HepG2 (cell line): ENCODE measurements around the gene CTF1. TPM values are rescaled to one million over a fixed set of nuclear protein-coding genes. Genes with fewer than 3 reads are reported as not detected.
A peak's percentile ranks its signal among the peaks of the same experiment; 100 is the strongest.

Experiments used
- DRAP1 ChIP-seq: IDR thresholded peaks from 2 replicates; pipeline ENCODE4 v1.6.1; 2016; ENCODE audit warnings: missing genetic modification reagents, missing compliant biosample characterization
- ELK4 ChIP-seq: sonication (generic); formaldehyde crosslinking; IDR thresholded peaks from 2 replicates; pipeline ENCODE4 v1.9.0; 2021; ENCODE audit warnings: missing genetic modification reagents, borderline replicate concordance
- GABPA ChIP-seq, 2 experiments: IDR thresholded peaks; 2 replicates each; pipeline ENCODE4 v1.6.1; 2011 to 2016; ENCODE audit warnings: low read depth in 2 of 2, low read length in 1 of 2, missing biosample characterization in 1 of 2, missing genetic modification characterization in 1 of 2
- GMEB2 ChIP-seq: IDR thresholded peaks from 2 replicates; pipeline ENCODE4 v1.6.1; 2016; ENCODE audit warnings: missing biosample characterization, missing genetic modification reagents, low read depth
- HINFP ChIP-seq: sonication (generic); formaldehyde crosslinking; IDR thresholded peaks from 2 replicates; pipeline ENCODE4 v1.4.0; 2020; ENCODE audit warnings: low read depth, mild to moderate bottlenecking, missing genetic modification reagents
- HNF1B ChIP-seq: sonication (generic); formaldehyde crosslinking; IDR thresholded peaks from 2 replicates; pipeline ENCODE4 v1.5.1; 2020; ENCODE audit warnings: mild to moderate bottlenecking, moderate library complexity, missing genetic modification reagents
- JUN ChIP-seq: sonication (generic); formaldehyde crosslinking; IDR thresholded peaks from 2 replicates; pipeline ENCODE4 v1.4.0; 2020; ENCODE audit warnings: mild to moderate bottlenecking, missing genetic modification reagents
- KMT2A ChIP-seq: sonication (generic); formaldehyde crosslinking; IDR thresholded peaks from 2 replicates; pipeline ENCODE4 v1.4.0; 2020; ENCODE audit warnings: missing genetic modification reagents
- MATR3 ChIP-seq: sonication (generic); formaldehyde crosslinking; IDR thresholded peaks from 2 replicates; pipeline ENCODE4 v1.4.0; 2020; ENCODE audit warnings: missing genetic modification reagents
- MEF2D ChIP-seq: sonication (generic); formaldehyde crosslinking; IDR thresholded peaks from 2 replicates; pipeline ENCODE4 v1.5.1; 2020; ENCODE audit warnings: mild to moderate bottlenecking, missing genetic modification reagents
- MYNN ChIP-seq: sonication (generic); formaldehyde crosslinking; IDR thresholded peaks from 2 replicates; pipeline ENCODE4 v1.4.0; 2020; ENCODE audit warnings: mild to moderate bottlenecking, low read depth, missing genetic modification reagents
- RFXAP ChIP-seq: sonication (generic); formaldehyde crosslinking; IDR thresholded peaks from 2 replicates; pipeline ENCODE4 v1.4.0; 2020; ENCODE audit warnings: missing genetic modification reagents, borderline replicate concordance
- SIX1 ChIP-seq: sonication (generic); formaldehyde crosslinking; IDR thresholded peaks from 2 replicates; pipeline ENCODE4 v1.4.0; 2020; ENCODE audit warnings: missing genetic modification reagents, borderline replicate concordance
- STAT6 ChIP-seq: sonication (generic); formaldehyde crosslinking; IDR thresholded peaks from 2 replicates; pipeline ENCODE4 v1.4.0; 2020; ENCODE audit warnings: missing genetic modification reagents, mild to moderate bottlenecking, borderline replicate concordance
- TEF ChIP-seq: sonication (generic); formaldehyde crosslinking; IDR thresholded peaks from 2 replicates; pipeline ENCODE4 v1.5.0; 2020; ENCODE audit warnings: missing genetic modification reagents
- YY1 ChIP-seq: IDR thresholded peaks from 2 replicates; pipeline ENCODE4 v1.6.1; 2011; ENCODE audit warnings: low read length, low read depth, moderate library complexity, mild to moderate bottlenecking; ENCODE audit not compliant: insufficient read depth, insufficient replicate concordance
- ZIK1 ChIP-seq: sonication (generic); formaldehyde crosslinking; IDR thresholded peaks from 2 replicates; pipeline ENCODE4 v1.5.0; 2020; ENCODE audit warnings: mild to moderate bottlenecking, low read depth, missing genetic modification reagents, borderline replicate concordance
- ZNF672 ChIP-seq: sonication (generic); formaldehyde crosslinking; IDR thresholded peaks from 2 replicates; pipeline ENCODE4 v1.8.1; 2022; ENCODE audit warnings: missing genetic modification reagents
- ZSCAN30 ChIP-seq: sonication (generic); formaldehyde crosslinking; IDR thresholded peaks from 2 replicates; pipeline ENCODE4 v1.5.0; 2020; ENCODE audit warnings: mild to moderate bottlenecking, missing genetic modification reagents
- polyA plus RNA-seq, 8 experiments: library from polyadenylated mRNA; depleted of rRNA in 3 of 8; stranded (reverse) in 7 of 8; unstranded in 1 of 8; fragments of >200 nt; fragmentation: Illumina TruSeq in 4 of 8; extraction: Trizol in 4 of 8; gene quantifications; 2 replicates each; pipeline versions ENCODE4 v1.2.1 to v1.2.3, GENCODE V29; 2011 to 2016; ENCODE audit warnings: low read depth in 4 of 8, missing spikeins in 1 of 8, mixed read lengths in 1 of 8; ENCODE audit not compliant: insufficient read depth in 1 of 8
- total RNA-seq, 5 experiments: library from RNA; depleted of rRNA; stranded (reverse); fragments of >200 nt; fragmentation: Illumina TruSeq; extraction: Trizol; gene quantifications; 2 replicates each; pipeline ENCODE4 v1.2.3, GENCODE V29; 2016; ENCODE audit warnings: low read depth in 1 of 5

Gene CTF1
- total and polyA plus RNA-seq, 2 of the 13 experiments (the other 11 are each of a cell fraction or from before 2014, with no cell fraction given): 0.13 to 1.8 TPM

- TF ChIP-seq HNF1B (CRISPR knock-in tag) (no peak), MEF2D (no peak), ZSCAN30 (CRISPR knock-in tag) (no peak), MATR3 (CRISPR knock-in tag) (no peak), DRAP1 (CRISPR knock-in tag) (no peak), ZNF672 (CRISPR knock-in tag) (no peak), KMT2A (CRISPR knock-in tag) (no peak), TEF (CRISPR knock-in tag) (no peak), YY1 (no peak), HINFP (CRISPR knock-in tag) (no peak), MYNN (CRISPR knock-in tag) (no peak), GABPA (IDR thresholded peaks at IDR 0.05; ENCODE audit: low read depth, low read length) (no peak), GABPA (CRISPR knock-in tag; IDR thresholded peaks at IDR 0.05; ENCODE audit: low read depth) (peak; percentile 38; the same call in 1 of the 2 replicates), ZIK1 (CRISPR knock-in tag) (no peak), GMEB2 (CRISPR knock-in tag) (no peak), JUN (no peak), SIX1 (peak; percentile 39; the same call in 1 of the 2 replicates), RFXAP (CRISPR knock-in tag) (peak; percentile 23; the same call in 1 of the 2 replicates), STAT6 (CRISPR knock-in tag) (no peak), ELK4 (CRISPR knock-in tag) (no peak)
Measured at GRCh38 chr16:30896261-30896888, at the start of gene CTF1 (continued).
